GM10248 (cell line): Measurements from ENCODE around the gene KIR2DL1.
"Not testable (repeated sequence)": the region's sequence is repeated elsewhere in the genome, so short reads cannot be mapped to it uniquely, and the experiment has no call there.

Experiments
- CTCF ChIA-PET: fragments of 300-600 bp; sonication (Branson Sonifier 250); formaldehyde crosslinking; extraction: SDS; loops from one replicate; lab custom pipeline; 2021; ENCODE audit warnings: antibody characterized with exemption; lab: Yijun Ruan, JAX
- POLR2A ChIA-PET: fragments of 350-650 bp; sonication (Branson Sonifier 250); formaldehyde crosslinking; extraction: SDS; loops from one replicate; lab custom pipeline; 2020; ENCODE audit warnings: antibody characterized with exemption; lab: Yijun Ruan, JAX
- DNase-seq: peaks from one replicate; pipeline ENCODE4 v3.0.0; 2012; ENCODE audit errors: extremely low spot score
- TF ChIP-seq, protein P1 (sequence below): IDR thresholded peaks from 2 replicates; pipeline ENCODE4 v1.5.1; 2012; ENCODE audit warnings: mild to moderate bottlenecking, low read depth; ENCODE audit errors: extremely low read depth, missing control alignments, control extremely low read depth

KIR2DL1 gene

GRCh38 chr19:54771018-54771960 lies 1.7 kb downstream of the KIR2DL1 start:
- DNase-seq, POLR2A ChIA-PET, CTCF ChIA-PET: not testable (repeated sequence)

DNA sequence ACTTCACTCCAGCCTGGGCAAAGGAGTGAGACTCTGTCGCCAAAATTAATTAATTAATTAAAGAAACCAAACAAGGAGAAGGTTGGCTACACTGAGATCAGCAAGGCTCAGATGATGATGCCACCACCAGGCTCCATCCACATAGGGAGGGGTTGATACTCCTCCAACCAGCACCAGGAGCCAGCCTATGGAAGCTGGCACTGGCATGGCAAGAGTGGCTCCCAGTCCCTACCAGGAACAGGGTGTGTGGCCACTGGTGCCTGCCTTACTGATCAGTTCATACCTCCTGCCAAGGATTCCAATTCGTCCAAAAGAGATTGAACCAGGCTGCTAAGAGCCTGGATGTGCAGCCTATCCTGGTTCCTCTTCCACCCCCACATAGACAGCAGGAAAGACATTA lies 3.1 kb downstream of the KIR2DL1 start:
- POLR2A ChIA-PET, CTCF ChIA-PET, DNase-seq: not testable (repeated sequence)

DNA sequence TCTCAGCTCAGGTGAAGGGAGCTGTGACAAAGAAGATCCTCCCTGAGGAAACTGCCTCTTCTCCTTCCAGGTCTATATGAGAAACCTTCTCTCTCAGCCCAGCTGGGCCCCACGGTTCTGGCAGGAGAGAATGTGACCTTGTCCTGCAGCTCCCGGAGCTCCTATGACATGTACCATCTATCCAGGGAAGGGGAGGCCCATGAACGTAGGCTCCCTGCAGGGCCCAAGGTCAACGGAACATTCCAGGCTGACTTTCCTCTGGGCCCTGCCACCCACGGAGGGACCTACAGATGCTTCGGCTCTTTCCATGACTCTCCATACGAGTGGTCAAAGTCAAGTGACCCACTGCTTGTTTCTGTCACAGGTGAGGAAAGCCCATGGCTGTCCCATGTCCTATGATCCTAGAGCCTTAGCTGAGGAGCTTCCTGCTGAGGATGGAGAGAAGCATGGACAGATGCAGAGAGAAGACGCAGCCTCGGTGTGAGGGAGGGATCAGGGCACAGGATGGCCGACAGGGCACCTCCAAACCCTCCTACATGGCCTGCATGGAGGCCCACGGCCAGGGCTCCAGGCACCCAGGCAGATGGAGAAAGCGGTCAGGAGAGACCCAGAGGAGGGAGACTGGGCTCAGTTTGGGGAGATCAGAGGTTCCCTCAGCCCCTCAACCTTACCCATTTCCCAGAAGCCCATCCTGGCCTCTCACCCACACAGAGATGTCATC lies 5.7 kb downstream of the KIR2DL1 start:
- POLR2A ChIA-PET, CTCF ChIA-PET, DNase-seq: not testable (repeated sequence)

GRCh38 chr19:54775830-54776229 lies 6.2 kb downstream of the KIR2DL1 start:
- DNase-seq, POLR2A ChIA-PET, CTCF ChIA-PET: not testable (repeated sequence)

DNA sequence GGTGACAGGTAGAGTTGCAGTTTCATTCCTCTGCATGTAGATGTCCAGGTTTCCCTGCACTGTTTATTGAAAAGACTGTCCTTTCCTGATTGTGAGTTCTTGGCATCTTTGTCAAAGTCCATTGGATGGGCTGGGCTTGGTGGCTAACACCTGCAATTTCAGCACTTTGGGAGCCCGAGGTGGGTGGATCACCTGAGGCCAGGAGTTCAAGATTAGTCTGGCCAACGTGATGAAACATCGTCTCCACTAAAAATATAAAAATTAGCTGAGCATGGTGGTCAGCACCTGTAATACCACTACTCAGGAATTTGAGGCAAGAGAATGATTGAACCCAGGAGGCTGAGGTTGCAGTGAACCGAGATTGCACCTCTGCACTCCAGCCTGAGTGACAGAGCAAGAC lies 8.3 kb downstream of the KIR2DL1 start:
- DNase-seq, POLR2A ChIA-PET, CTCF ChIA-PET: not testable (repeated sequence)

GRCh38 chr19:54778896-54779295 lies 9.3 kb downstream of the KIR2DL1 start:
- POLR2A ChIA-PET, CTCF ChIA-PET, DNase-seq: not testable (repeated sequence)

DNA sequence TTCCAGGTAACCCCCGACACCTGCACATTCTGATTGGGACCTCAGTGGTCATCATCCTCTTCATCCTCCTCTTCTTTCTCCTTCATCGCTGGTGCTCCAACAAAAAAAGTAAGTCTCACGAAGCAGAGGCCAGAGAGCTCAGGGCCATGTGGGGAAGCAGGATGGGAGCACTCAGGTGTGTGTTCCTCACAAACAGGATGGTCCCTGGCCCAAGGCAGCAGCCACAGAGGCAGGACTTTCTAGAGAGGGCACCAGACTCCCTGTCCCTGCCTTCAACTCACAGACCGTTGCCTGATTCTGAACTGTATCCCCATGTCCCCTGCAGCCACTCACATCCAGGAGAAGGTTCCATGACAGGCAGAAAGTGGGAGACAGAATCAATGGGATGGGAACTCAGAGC lies 13.3 kb downstream of the KIR2DL1 start:
- POLR2A ChIA-PET, CTCF ChIA-PET: not testable (repeated sequence)

DNA sequence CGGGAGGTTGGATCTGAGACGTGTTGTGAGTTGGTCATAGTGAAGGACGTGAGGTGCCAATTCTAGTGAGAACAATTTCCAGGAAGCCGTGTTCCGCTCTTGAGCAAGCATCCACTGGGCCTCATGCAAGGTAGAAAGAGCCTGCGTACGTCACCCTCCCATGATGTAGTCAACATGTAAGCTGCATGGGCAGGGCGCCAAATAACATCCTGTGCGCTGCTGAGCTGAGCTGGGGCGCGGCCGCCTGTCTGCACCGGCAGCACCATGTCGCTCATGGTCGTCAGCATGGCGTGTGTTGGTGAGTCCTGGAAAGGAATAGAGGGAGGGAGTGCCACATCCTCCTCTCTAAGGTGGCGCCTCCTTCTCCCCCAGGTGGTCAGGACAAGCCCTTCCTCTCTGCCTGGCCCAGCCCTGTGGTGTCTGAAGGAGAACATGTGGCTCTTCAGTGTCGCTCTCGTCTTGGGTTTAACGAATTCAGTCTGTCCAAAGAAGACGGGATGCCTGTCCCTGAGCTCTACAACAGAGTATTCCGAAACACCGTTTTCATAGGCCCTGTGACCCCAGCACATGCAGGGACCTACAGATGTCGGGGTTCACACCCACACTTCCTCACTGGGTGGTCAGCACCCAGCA lies 16.6 kb downstream of the KIR2DL1 start:
- POLR2A ChIA-PET, DNase-seq, CTCF ChIA-PET: not testable (repeated sequence)

More for the DNA sequence above, 13.3 kb downstream of the KIR2DL1 start:
- DNase-seq = not testable (repeated sequence)

DNA sequence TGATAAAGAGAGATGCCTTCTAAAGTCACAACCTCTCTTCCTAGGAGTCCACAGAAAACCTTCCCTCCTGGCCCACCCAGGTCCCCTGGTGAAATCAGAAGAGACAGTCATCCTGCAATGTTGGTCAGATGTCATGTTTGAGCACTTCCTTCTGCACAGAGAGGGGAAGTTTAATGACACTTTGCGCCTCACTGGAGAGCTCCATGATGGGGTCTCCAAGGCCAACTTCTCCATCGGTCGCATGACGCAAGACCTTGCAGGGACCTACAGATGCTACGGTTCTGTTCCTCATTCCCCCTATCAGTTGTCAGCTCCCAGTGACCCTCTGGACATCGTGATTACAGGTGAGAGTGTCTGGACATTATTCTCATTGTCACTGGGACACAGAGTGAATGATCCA lies 18.6 kb downstream of the KIR2DL1 start:
- DNase-seq, POLR2A ChIA-PET, CTCF ChIA-PET: not testable (repeated sequence)

DNA sequence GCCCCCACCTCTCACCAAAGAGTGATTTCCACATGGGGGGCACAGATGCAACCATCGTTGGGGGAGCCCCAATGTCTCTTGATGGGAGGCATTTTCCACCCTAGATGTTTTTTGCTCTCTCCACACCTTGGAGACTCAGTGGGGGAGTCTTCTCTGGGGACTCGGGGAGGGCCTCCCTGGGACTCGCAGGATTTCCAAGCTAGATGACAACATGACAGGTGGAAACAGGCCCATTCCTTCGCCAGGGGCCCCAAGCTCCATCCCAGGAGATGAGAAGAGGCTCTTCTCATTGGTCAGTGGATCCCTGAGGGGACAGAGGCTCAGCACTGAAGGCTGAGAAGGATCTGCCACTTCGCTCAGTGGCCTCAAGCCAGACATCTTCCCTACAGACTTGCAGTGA lies 21.1 kb downstream of the KIR2DL1 start:
- no peak for DNase-seq
- POLR2A ChIA-PET = no interaction called here
- CTCF ChIA-PET = no interaction called here
- TF ChIP-seq, protein P1, sequence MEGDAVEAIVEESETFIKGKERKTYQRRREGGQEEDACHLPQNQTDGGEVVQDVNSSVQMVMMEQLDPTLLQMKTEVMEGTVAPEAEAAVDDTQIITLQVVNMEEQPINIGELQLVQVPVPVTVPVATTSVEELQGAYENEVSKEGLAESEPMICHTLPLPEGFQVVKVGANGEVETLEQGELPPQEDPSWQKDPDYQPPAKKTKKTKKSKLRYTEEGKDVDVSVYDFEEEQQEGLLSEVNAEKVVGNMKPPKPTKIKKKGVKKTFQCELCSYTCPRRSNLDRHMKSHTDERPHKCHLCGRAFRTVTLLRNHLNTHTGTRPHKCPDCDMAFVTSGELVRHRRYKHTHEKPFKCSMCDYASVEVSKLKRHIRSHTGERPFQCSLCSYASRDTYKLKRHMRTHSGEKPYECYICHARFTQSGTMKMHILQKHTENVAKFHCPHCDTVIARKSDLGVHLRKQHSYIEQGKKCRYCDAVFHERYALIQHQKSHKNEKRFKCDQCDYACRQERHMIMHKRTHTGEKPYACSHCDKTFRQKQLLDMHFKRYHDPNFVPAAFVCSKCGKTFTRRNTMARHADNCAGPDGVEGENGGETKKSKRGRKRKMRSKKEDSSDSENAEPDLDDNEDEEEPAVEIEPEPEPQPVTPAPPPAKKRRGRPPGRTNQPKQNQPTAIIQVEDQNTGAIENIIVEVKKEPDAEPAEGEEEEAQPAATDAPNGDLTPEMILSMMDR = no peak

DNA sequence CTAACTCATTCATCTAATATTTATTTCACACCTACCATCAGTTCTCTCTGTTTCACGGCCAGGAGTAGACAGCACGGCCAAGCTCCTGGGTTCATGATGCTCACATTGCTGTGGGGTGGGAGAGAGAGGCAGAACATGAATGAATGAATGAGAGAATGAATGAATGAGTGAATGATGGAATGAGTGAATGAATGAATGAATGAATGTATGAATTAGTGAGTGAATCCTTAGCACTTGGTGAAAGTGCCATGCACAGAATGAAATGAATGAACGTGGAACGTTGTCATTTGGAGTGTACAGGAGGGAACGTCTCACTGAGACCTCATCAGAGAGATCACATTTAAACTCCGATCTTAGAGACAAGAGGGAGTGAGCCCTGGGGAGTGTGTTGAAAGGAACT lies 21.9 kb downstream of the KIR2DL1 start:
- CTCF ChIA-PET = no interaction called here
- no peak for DNase-seq
- POLR2A ChIA-PET = no interaction called here
- TF ChIP-seq, protein P1 = no peak
